ENCODE results near the gene ZNF20.

The ZNF20 gene

GRCh38 chr19:12139885-12140544, at the start of gene ZNF20:
ZNF20 (minus strand) TSS chr19:12140350; CDS start chr19:12140182, 168 bp downstream.
- DNase-seq = peak; percentile 96
- peak within 1 kb of the TSS; percentile 95 for H3K4me3 Mint-ChIP-seq
- H3K4me1 Mint-ChIP-seq = peaks cover 28% of the 10 kb centered on the region
- H3K27me3 Mint-ChIP-seq (ENCODE audit: low read depth, poor library complexity) = peaks cover 15% of the 10 kb centered on the region
- H3K9me3 Mint-ChIP-seq = peaks cover 86% of the 10 kb centered on the region
- TF ChIP-seq CTCF (IDR thresholded peaks at IDR 0.05) = no peak
- H3K27ac Mint-ChIP-seq = peak within 1 kb of the TSS; percentile 100
- H3K36me3 Mint-ChIP-seq (ENCODE audit: low read depth) = peaks cover 93% of the 10 kb centered on the region

GRCh38 chr19:12187625-12188024, 47.5 kb upstream of the ZNF20 start:
- H3K27me3 Mint-ChIP-seq (ENCODE audit: low read depth, poor library complexity) = peaks cover 13% of the 10 kb centered on the region
- no peak for DNase-seq
- H3K9me3 Mint-ChIP-seq = peaks cover 100% of the 10 kb centered on the region
- no peak overlapping the region for H3K27ac Mint-ChIP-seq
- no peak for TF ChIP-seq CTCF (IDR thresholded peaks at IDR 0.05)
- peaks cover 98% of the 10 kb centered on the region for H3K36me3 Mint-ChIP-seq (ENCODE audit: low read depth)
- H3K4me3 Mint-ChIP-seq = no peak overlapping the region
- H3K4me1 Mint-ChIP-seq = no peaks in the 10 kb centered on the region

GRCh38 chr19:12180377-12180776, 40.2 kb upstream of the ZNF20 start:
- Mint-ChIP-seq H3K4me1 (no peaks in the 10 kb centered on the region), H3K27me3 (ENCODE audit: low read depth, poor library complexity) (peaks cover 3% of the 10 kb centered on the region), H3K9me3 (peaks cover 98% of the 10 kb centered on the region), H3K36me3 (ENCODE audit: low read depth) (peaks cover 96% of the 10 kb centered on the region), H3K27ac (no peak overlapping the region), H3K4me3 (no peak overlapping the region)
- no peak for DNase-seq
- TF ChIP-seq CTCF (IDR thresholded peaks at IDR 0.05) = no peak

- H3K9me3 Mint-ChIP-seq = peaks cover 59% of the 10 kb centered on the region
- H3K27ac Mint-ChIP-seq = no peak overlapping the region
- no peak for TF ChIP-seq CTCF (IDR thresholded peaks at IDR 0.05)
- peaks cover 67% of the 10 kb centered on the region for H3K36me3 Mint-ChIP-seq (ENCODE audit: low read depth)
- H3K4me3 Mint-ChIP-seq = no peak overlapping the region
- H3K4me1 Mint-ChIP-seq = peaks cover 26% of the 10 kb centered on the region
- peaks cover 12% of the 10 kb centered on the region for H3K27me3 Mint-ChIP-seq (ENCODE audit: low read depth, poor library complexity)
- no peak for DNase-seq
Observed at GRCh38 chr19:12166626-12167025, 26.5 kb upstream of the ZNF20 start.

- Mint-ChIP-seq H3K9me3 (peaks cover 55% of the 10 kb centered on the region), H3K4me1 (peaks cover 26% of the 10 kb centered on the region), H3K4me3 (peak overlapping the region; percentile 96), H3K27ac (peak overlapping the region; percentile 97), H3K27me3 (ENCODE audit: low read depth, poor library complexity) (peaks cover 16% of the 10 kb centered on the region), H3K36me3 (ENCODE audit: low read depth) (peaks cover 42% of the 10 kb centered on the region)
- no peak for DNase-seq
- no peak for TF ChIP-seq CTCF (IDR thresholded peaks at IDR 0.05)
Observed at GRCh38 chr19:12163826-12164225, 23.7 kb upstream of the ZNF20 start.

Measured in nephron progenitor cell (in vitro differentiated cells).